Activated T-helper 1 cell treated with anti-CD3 and anti-CD28 coated beads, Interleukin-12 subunit alpha, Interleukin-12 subunit beta, Interleukin-2, Interleukin-4 antibody, amounts not matched to agents 30 ng/mL and 10 ng/mL and 1 ng/mL, durations not matched to agents 14 hours and 24 hours and 36 hours (primary cell): ENCODE data around the gene ABI3BP. TPM values are rescaled to one million over a fixed set of nuclear protein-coding genes. Genes with fewer than 3 reads are reported as not detected.

Source experiments
- DNase-seq: peaks from one replicate; pipeline ENCODE4 v3.0.0; 2021; ENCODE audit warnings: low spot score
- H3K27ac Mint-ChIP-seq: one replicate; pipeline ENCODE4 v1.8.0; 2021; ENCODE audit warnings: mild to moderate bottlenecking, mixed read lengths
- H3K27me3 Mint-ChIP-seq: one replicate; pipeline ENCODE4 v1.8.0; 2022; ENCODE audit warnings: mild to moderate bottlenecking, moderate library complexity, mixed read lengths; ENCODE audit not compliant: insufficient read depth
- H3K36me3 Mint-ChIP-seq: one replicate; pipeline ENCODE4 v1.8.0; 2021; ENCODE audit warnings: low read depth, mixed read lengths
- H3K4me1 Mint-ChIP-seq: one replicate; pipeline ENCODE4 v1.8.0; 2021; ENCODE audit warnings: low read depth, mixed read lengths
- H3K4me3 Mint-ChIP-seq: one replicate; pipeline ENCODE4 v1.8.0; 2021; ENCODE audit warnings: mild to moderate bottlenecking, moderate library complexity, mixed read lengths
- H3K9me3 Mint-ChIP-seq: one replicate; pipeline ENCODE4 v1.8.0; 2021; ENCODE audit warnings: mixed read lengths
- intact Hi-C: fragments of 100-400 bp; cut with micrococcal nuclease; formaldehyde crosslinking; loops from one replicate; pipeline ENCODE4 v1.15.1; 2024
- total RNA-seq: library from RNA; stranded (reverse); gene quantifications from 2 replicates; pipeline ENCODE4 v1.2.3, GENCODE V29; 2022

Gene ABI3BP
- total RNA-seq, 1 donor from 2014 or later = not detected

DNA sequence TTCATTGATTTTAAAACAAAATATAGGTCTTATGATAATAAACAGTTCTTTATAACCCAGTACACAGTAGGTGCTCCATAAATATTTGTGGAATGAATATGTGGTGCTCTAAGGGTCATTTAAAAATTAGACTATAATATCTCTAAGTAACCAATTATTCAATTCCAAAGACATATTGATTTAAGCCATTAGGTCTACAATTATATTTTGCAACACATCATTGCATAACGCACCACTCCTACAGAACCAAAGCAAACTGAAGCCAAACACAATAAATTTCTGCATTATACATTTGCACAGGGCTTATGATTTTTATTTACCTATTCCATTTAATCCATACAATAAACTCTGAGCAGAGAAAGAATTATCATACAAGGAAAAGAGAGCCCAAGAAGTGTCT is 104.3 kb downstream of the ABI3BP start:
- Mint-ChIP-seq H3K4me1 (no peaks in the 10 kb centered on the region), H3K4me3 (no peak overlapping the region), H3K27me3 (no peaks in the 10 kb centered on the region), H3K9me3 (no peaks in the 10 kb centered on the region), H3K36me3 (no peaks in the 10 kb centered on the region), H3K27ac (no peak overlapping the region)
- no peak for DNase-seq
- intact Hi-C loops = no loop called here

GRCh38 chr3:100882571-100882984 is 110.6 kb downstream of the ABI3BP start:
- intact Hi-C loops = no loop called here
- no peak for DNase-seq
- Mint-ChIP-seq H3K27me3 (peaks cover 3% of the 10 kb centered on the region), H3K4me1 (no peaks in the 10 kb centered on the region), H3K36me3 (no peaks in the 10 kb centered on the region), H3K9me3 (no peaks in the 10 kb centered on the region), H3K4me3 (no peak overlapping the region), H3K27ac (no peak overlapping the region)

GRCh38 chr3:100880845-100881244 is 112.4 kb downstream of the ABI3BP start:
- H3K27me3 Mint-ChIP-seq = peaks cover 5% of the 10 kb centered on the region
- H3K9me3 Mint-ChIP-seq = no peaks in the 10 kb centered on the region
- intact Hi-C loops = no loop called here
- DNase-seq = no peak
- no peak overlapping the region for H3K27ac Mint-ChIP-seq
- no peaks in the 10 kb centered on the region for H3K4me1 Mint-ChIP-seq
- no peak overlapping the region for H3K4me3 Mint-ChIP-seq
- H3K36me3 Mint-ChIP-seq = no peaks in the 10 kb centered on the region

- Mint-ChIP-seq H3K27me3 (peaks cover 5% of the 10 kb centered on the region), H3K4me1 (no peaks in the 10 kb centered on the region), H3K36me3 (no peaks in the 10 kb centered on the region), H3K9me3 (no peaks in the 10 kb centered on the region), H3K27ac (no peak overlapping the region), H3K4me3 (no peak overlapping the region)
- no peak for DNase-seq
- intact Hi-C loops = no loop called here
Measured at GRCh38 chr3:100880072-100880471, 113.1 kb downstream of the ABI3BP start.

GRCh38 chr3:100879195-100879810 is 113.9 kb downstream of the ABI3BP start:
- no peaks in the 10 kb centered on the region for H3K9me3 Mint-ChIP-seq
- H3K4me3 Mint-ChIP-seq = no peak overlapping the region
- H3K4me1 Mint-ChIP-seq = no peaks in the 10 kb centered on the region
- DNase-seq = no peak
- H3K27ac Mint-ChIP-seq = no peak overlapping the region
- peaks cover 5% of the 10 kb centered on the region for H3K27me3 Mint-ChIP-seq
- H3K36me3 Mint-ChIP-seq = no peaks in the 10 kb centered on the region
- intact Hi-C loops = no loop called here

GRCh38 chr3:100877286-100877685 is 115.9 kb downstream of the ABI3BP start:
- intact Hi-C loops = no loop called here
- Mint-ChIP-seq H3K4me1 (no peaks in the 10 kb centered on the region), H3K27me3 (peaks cover 10% of the 10 kb centered on the region), H3K4me3 (no peak overlapping the region), H3K27ac (no peak overlapping the region), H3K9me3 (no peaks in the 10 kb centered on the region), H3K36me3 (no peaks in the 10 kb centered on the region)
- DNase-seq = no peak

GRCh38 chr3:100875239-100875638 is 118.0 kb downstream of the ABI3BP start:
- intact Hi-C loops = no loop called here
- H3K4me1 Mint-ChIP-seq = no peaks in the 10 kb centered on the region

DNA sequence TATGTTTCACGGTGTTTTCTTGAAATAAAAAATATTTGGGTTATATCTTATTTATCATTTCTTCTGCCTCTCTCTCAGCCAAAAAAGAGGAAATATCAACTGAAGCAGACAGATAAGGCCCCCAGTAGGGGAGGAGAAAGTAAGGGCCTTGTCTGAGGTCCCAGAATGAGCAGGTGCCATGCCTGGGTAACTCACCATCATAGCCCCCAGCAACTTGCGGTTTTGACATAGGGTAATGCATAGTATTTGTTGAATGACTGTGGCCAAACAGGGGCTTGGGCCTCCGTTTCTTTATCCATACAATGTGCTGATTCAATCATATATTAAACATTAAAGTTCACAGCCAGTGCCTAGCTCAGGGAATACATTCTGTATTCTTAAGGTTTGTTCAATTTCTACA is 119.6 kb downstream of the ABI3BP start:
- Mint-ChIP-seq H3K4me3 (no peak overlapping the region), H3K36me3 (no peaks in the 10 kb centered on the region), H3K27me3 (peaks cover 16% of the 10 kb centered on the region), H3K27ac (no peak overlapping the region), H3K9me3 (no peaks in the 10 kb centered on the region), H3K4me1 (no peaks in the 10 kb centered on the region)
- no peak for DNase-seq
- intact Hi-C loops = no loop called here

More at GRCh38 chr3:100875239-100875638, 118.0 kb downstream of the ABI3BP start:
- DNase-seq = no peak
- H3K9me3 Mint-ChIP-seq = no peaks in the 10 kb centered on the region
- H3K4me3 Mint-ChIP-seq = no peak overlapping the region
- peaks cover 11% of the 10 kb centered on the region for H3K27me3 Mint-ChIP-seq
- H3K27ac Mint-ChIP-seq = no peak overlapping the region
- no peaks in the 10 kb centered on the region for H3K36me3 Mint-ChIP-seq

- H3K36me3 Mint-ChIP-seq = no peaks in the 10 kb centered on the region
- no peak overlapping the region for H3K4me3 Mint-ChIP-seq
- no peaks in the 10 kb centered on the region for H3K9me3 Mint-ChIP-seq
- no peak overlapping the region for H3K27ac Mint-ChIP-seq
- DNase-seq = no peak
- peaks cover 17% of the 10 kb centered on the region for H3K27me3 Mint-ChIP-seq
- H3K4me1 Mint-ChIP-seq = no peaks in the 10 kb centered on the region
- intact Hi-C loops = no loop called here
Measured at GRCh38 chr3:100871306-100871705, 121.9 kb downstream of the ABI3BP start.

- Mint-ChIP-seq H3K9me3 (no peaks in the 10 kb centered on the region), H3K36me3 (no peaks in the 10 kb centered on the region), H3K4me3 (no peak overlapping the region), H3K27me3 (peaks cover 17% of the 10 kb centered on the region), H3K4me1 (no peaks in the 10 kb centered on the region), H3K27ac (no peak overlapping the region)
- no peak for DNase-seq
- intact Hi-C loops = no loop called here
Measured at GRCh38 chr3:100869787-100870186, 123.4 kb downstream of the ABI3BP start.

GRCh38 chr3:100868894-100869293 is 124.3 kb downstream of the ABI3BP start:
- no peak for DNase-seq
- H3K9me3 Mint-ChIP-seq = no peaks in the 10 kb centered on the region
- no peaks in the 10 kb centered on the region for H3K4me1 Mint-ChIP-seq
- intact Hi-C loops = no loop called here
- H3K27me3 Mint-ChIP-seq = peaks cover 18% of the 10 kb centered on the region
- no peak overlapping the region for H3K27ac Mint-ChIP-seq
- no peak overlapping the region for H3K4me3 Mint-ChIP-seq
- H3K36me3 Mint-ChIP-seq = no peaks in the 10 kb centered on the region

- no peaks in the 10 kb centered on the region for H3K4me1 Mint-ChIP-seq
- no peaks in the 10 kb centered on the region for H3K9me3 Mint-ChIP-seq
- H3K36me3 Mint-ChIP-seq = no peaks in the 10 kb centered on the region
- intact Hi-C loops = no loop called here
- H3K27me3 Mint-ChIP-seq = peaks cover 17% of the 10 kb centered on the region
- no peak overlapping the region for H3K4me3 Mint-ChIP-seq
- no peak for DNase-seq
- H3K27ac Mint-ChIP-seq = no peak overlapping the region
Measured at GRCh38 chr3:100868096-100868495, 125.1 kb downstream of the ABI3BP start.

GRCh38 chr3:100865442-100865841 is 127.8 kb downstream of the ABI3BP start:
- H3K36me3 Mint-ChIP-seq = no peaks in the 10 kb centered on the region
- H3K27me3 Mint-ChIP-seq = peaks cover 11% of the 10 kb centered on the region
- DNase-seq = no peak
- H3K27ac Mint-ChIP-seq = no peak overlapping the region
- H3K4me3 Mint-ChIP-seq = no peak overlapping the region
- intact Hi-C loops = no loop called here
- no peaks in the 10 kb centered on the region for H3K9me3 Mint-ChIP-seq
- no peaks in the 10 kb centered on the region for H3K4me1 Mint-ChIP-seq
